Measurements from ENCODE around the gene CSTF2T.

The CSTF2T gene

DNA sequence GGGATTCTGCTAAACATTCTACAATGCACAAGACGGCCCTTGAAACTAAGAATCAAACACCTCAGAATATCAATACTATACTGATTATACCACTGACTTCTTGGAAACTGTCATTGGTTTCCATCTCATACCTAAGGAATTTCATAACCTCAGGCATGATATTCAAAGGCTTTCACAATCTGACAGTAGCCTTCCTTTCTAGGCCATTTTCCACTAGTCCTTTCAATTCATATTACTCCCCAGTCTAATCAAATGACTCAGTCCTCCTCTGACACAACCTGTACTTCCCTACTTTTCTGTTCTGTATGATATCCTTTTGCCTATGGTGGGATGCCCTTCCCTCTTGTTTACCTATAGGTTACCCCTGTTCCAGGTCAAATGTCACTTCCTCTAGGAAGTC is 48.3 kb downstream of the CSTF2T start:
- no peak for DNase-seq (ENCODE audit: low read depth in 1 of 2, low spot score in 1 of 2)

DNA sequence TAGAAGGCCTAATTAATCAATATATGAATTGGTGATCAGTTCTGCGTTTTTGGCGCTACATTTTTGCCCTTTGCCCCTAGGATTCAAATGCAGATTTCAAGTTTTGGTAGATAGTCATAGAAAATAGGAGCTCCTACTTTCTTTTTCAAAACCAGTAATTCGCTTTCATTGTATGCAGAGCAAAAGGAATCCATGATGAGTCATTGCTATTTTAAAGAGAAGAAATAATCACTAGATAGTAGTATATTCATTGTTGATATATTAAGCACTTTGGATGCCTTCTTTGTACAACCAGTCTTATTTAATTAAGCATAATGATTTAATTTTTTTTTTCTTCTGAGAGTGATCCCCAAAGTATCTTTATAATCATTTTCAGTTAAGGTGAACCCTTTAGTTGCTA is 50.3 kb downstream of the CSTF2T start:
- DNase-seq (ENCODE audit: low read depth in 1 of 2, low spot score in 1 of 2) = no peak

Measured in stimulated activated CD4-positive, alpha-beta T cell treated with anti-CD3 and anti-CD28 coated beads, Interleukin-15, amount 100 ng/mL, for 1 hour (primary cell).